HEK293 (cell line): ENCODE data around the gene PLBD1.

Experiments
- CTCF ChIA-PET: fragments of 350-600 bp; formaldehyde crosslinking; extraction: SDS; loops from one replicate; lab custom pipeline; 2021; ENCODE audit warnings: antibody characterized with exemption; lab: Yijun Ruan, JAX
- POLR2A ChIA-PET: fragments of 300-600 bp; formaldehyde crosslinking; extraction: SDS; loops from one replicate; lab custom pipeline; 2020; ENCODE audit warnings: antibody characterized with exemption, inconsistent platforms; lab: Yijun Ruan, JAX
- H3K27ac ChIP-seq: fragments of 200-500 bp; sonication (Bioruptor generic); 2 replicates; pipeline ENCODE4 v1.5.1; 2014; ENCODE audit warnings: low read depth, low read length, control low read depth, inconsistent platforms; ENCODE audit errors: extremely low read depth
- H3K36me3 ChIP-seq, 2 experiments: fragments of 200-500 bp in 1 of 2; sonication (Bioruptor generic) in 1 of 2; 1 replicate in 1 of 2; 2 replicates in 1 of 2; pipeline ENCODE4 v1.5.1; 2014 to 2017; ENCODE audit warnings: inconsistent platforms in 2 of 2, low read length in 2 of 2; ENCODE audit not compliant: control insufficient read depth in 2 of 2, insufficient read depth in 1 of 2
- H3K4me1 ChIP-seq: fragments of 200-500 bp; sonication (Bioruptor generic); 2 replicates; pipeline ENCODE4 v1.5.1; 2014; ENCODE audit warnings: mild to moderate bottlenecking, low read length, inconsistent platforms; ENCODE audit not compliant: control insufficient read depth, insufficient read depth
- H3K4me3 ChIP-seq: 2 replicates; pipeline ENCODE4 v1.5.1; 2011; ENCODE audit warnings: low read depth, mild to moderate bottlenecking, control low read depth, low read length, moderate library complexity
- H3K9me3 ChIP-seq: fragments of 200-500 bp; sonication (Bioruptor generic); 2 replicates; pipeline ENCODE4 v1.5.1; 2014; ENCODE audit warnings: low read depth, low read length, inconsistent platforms; ENCODE audit not compliant: control insufficient read depth, insufficient read depth
- EGR2 ChIP-seq: fragments of 450-650 bp; formaldehyde crosslinking; IDR thresholded peaks from 2 replicates; pipeline ENCODE4 v1.5.1; 2016; ENCODE audit warnings: low read depth, missing biosample characterization, missing genetic modification characterization
- KLF16 ChIP-seq: fragments of 450-650 bp; formaldehyde crosslinking; IDR thresholded peaks from 2 replicates; pipeline ENCODE4 v1.5.1; 2017; ENCODE audit warnings: missing biosample characterization, missing genetic modification characterization
- KLF7 ChIP-seq: fragments of 450-650 bp; formaldehyde crosslinking; IDR thresholded peaks from 2 replicates; pipeline ENCODE4 v1.5.1; 2016; ENCODE audit warnings: missing biosample characterization, missing genetic modification characterization, borderline replicate concordance
- PBX3 ChIP-seq: sonication (generic); formaldehyde crosslinking; IDR thresholded peaks from 2 replicates; pipeline ENCODE4 v1.8.1; 2022; ENCODE audit warnings: mild to moderate bottlenecking, moderate library complexity, missing genetic modification reagents
- REST ChIP-seq: fragments of 450-650 bp; formaldehyde crosslinking; IDR thresholded peaks from 2 replicates; pipeline ENCODE4 v1.5.1; 2016; ENCODE audit warnings: missing biosample characterization, missing genetic modification characterization
- SP2 ChIP-seq: fragments of 450-650 bp; formaldehyde crosslinking; IDR thresholded peaks from 2 replicates; pipeline ENCODE4 v1.5.1; 2016; ENCODE audit warnings: missing biosample characterization, missing genetic modification characterization
- ZFP69B ChIP-seq: fragments of 450-650 bp; formaldehyde crosslinking; IDR thresholded peaks from 2 replicates; pipeline ENCODE4 v1.5.1; 2016; ENCODE audit warnings: missing biosample characterization, missing genetic modification characterization
- ZNF112 ChIP-seq: fragments of 450-650 bp; formaldehyde crosslinking; IDR thresholded peaks from 2 replicates; pipeline ENCODE4 v1.5.0; 2017; ENCODE audit warnings: missing biosample characterization, missing genetic modification characterization
- ZNF16 ChIP-seq: fragments of 450-650 bp; formaldehyde crosslinking; IDR thresholded peaks from 2 replicates; pipeline ENCODE4 v1.5.1; 2016; ENCODE audit warnings: low read depth, missing biosample characterization, missing genetic modification characterization
- ZNF26 ChIP-seq: fragments of 450-650 bp; formaldehyde crosslinking; IDR thresholded peaks from 2 replicates; pipeline ENCODE4 v1.5.1; 2016; ENCODE audit warnings: missing biosample characterization, missing genetic modification characterization
- ZNF280D ChIP-seq: fragments of 450-650 bp; formaldehyde crosslinking; IDR thresholded peaks from 2 replicates; pipeline ENCODE4 v1.5.1; 2016; ENCODE audit warnings: missing biosample characterization, missing genetic modification characterization
- ZNF292 ChIP-seq: fragments of 450-650 bp; formaldehyde crosslinking; IDR thresholded peaks from 2 replicates; pipeline ENCODE4 v1.5.1; 2016; ENCODE audit warnings: low read depth, missing biosample characterization, missing genetic modification characterization, borderline replicate concordance
- ZNF362 ChIP-seq: fragments of 450-650 bp; formaldehyde crosslinking; IDR thresholded peaks from 2 replicates; pipeline ENCODE4 v1.5.1; 2016; ENCODE audit warnings: missing biosample characterization, missing genetic modification characterization
- ZNF48 ChIP-seq: fragments of 450-650 bp; formaldehyde crosslinking; IDR thresholded peaks from 2 replicates; pipeline ENCODE4 v1.5.1; 2016; ENCODE audit warnings: missing biosample characterization, missing genetic modification characterization
- ZNF510 ChIP-seq: fragments of 450-650 bp; formaldehyde crosslinking; IDR thresholded peaks from 2 replicates; pipeline ENCODE4 v1.5.1; 2018; ENCODE audit warnings: mild to moderate bottlenecking, missing genetic modification characterization, missing biosample characterization; ENCODE audit not compliant: insufficient replicate concordance
- ZNF513 ChIP-seq: fragments of 450-650 bp; IDR thresholded peaks from 2 replicates; pipeline ENCODE4 v1.5.1; 2018; ENCODE audit warnings: missing biosample characterization, missing genetic modification characterization
- ZNF555 ChIP-seq: fragments of 450-650 bp; formaldehyde crosslinking; conservative IDR thresholded peaks from 2 replicates; pipeline ENCODE4 v1.5.1; 2017; ENCODE audit warnings: missing biosample characterization, mild to moderate bottlenecking, missing genetic modification characterization, inconsistent platforms
- ZNF692 ChIP-seq: fragments of 450-650 bp; formaldehyde crosslinking; IDR thresholded peaks from 2 replicates; pipeline ENCODE4 v1.5.1; 2016; ENCODE audit warnings: missing biosample characterization, missing genetic modification characterization

PLBD1 gene

GRCh38 chr12:14605401-14605989, 37.8 kb upstream of the PLBD1 start (continued):
- TF ChIP-seq ZNF280D (tag by site-specific recombination) (peak; percentile 87), ZNF555 (tag by site-specific recombination) (no peak), ZNF510 (tag by site-specific recombination) (peak; percentile 24), REST (tag by site-specific recombination) (no peak), ZNF292 (no peak), ZNF362 (tag by site-specific recombination) (no peak)
- TF ChIP-seq, all 188 proteins: peak for 5

GRCh38 chr12:14601692-14602478, 34.2 kb upstream of the PLBD1 start:
- ChIA-PET CTCF (no interaction called here), POLR2A (no interaction called here)
- Histone ChIP-seq H3K4me3 (no peak overlapping the region), H3K27ac (no peak overlapping the region), H3K36me3 (no peaks in the 10 kb centered on the region), H3K4me1 (no peaks in the 10 kb centered on the region), H3K9me3 (no peaks in the 10 kb centered on the region)
- TF ChIP-seq ZNF112 (tag by site-specific recombination): no peak
- no peak for TF ChIP-seq ZNF16 (tag by site-specific recombination)
- no peak for TF ChIP-seq KLF7 (tag by site-specific recombination)
- no peak for TF ChIP-seq ZNF692 (tag by site-specific recombination)
- TF ChIP-seq SP2 (tag by site-specific recombination): no peak
- TF ChIP-seq ZFP69B (tag by site-specific recombination): no peak
- TF ChIP-seq PBX3 (CRISPR knock-in tag): no peak
- TF ChIP-seq ZNF513 (tag by site-specific recombination): no peak
- TF ChIP-seq KLF16: no peak
- TF ChIP-seq ZNF48 (tag by site-specific recombination): no peak
- TF ChIP-seq EGR2: no peak
- no peak for TF ChIP-seq ZNF292
- no peak for TF ChIP-seq ZNF26 (tag by site-specific recombination)
